ENCODE results near the gene RAP2A. TPM values are rescaled to one million over a fixed set of nuclear protein-coding genes. Genes with fewer than 3 reads are reported as not detected.

RAP2A gene
- total RNA-seq, 1 donor from 2014 or later, result 70.9 TPM

DNA sequence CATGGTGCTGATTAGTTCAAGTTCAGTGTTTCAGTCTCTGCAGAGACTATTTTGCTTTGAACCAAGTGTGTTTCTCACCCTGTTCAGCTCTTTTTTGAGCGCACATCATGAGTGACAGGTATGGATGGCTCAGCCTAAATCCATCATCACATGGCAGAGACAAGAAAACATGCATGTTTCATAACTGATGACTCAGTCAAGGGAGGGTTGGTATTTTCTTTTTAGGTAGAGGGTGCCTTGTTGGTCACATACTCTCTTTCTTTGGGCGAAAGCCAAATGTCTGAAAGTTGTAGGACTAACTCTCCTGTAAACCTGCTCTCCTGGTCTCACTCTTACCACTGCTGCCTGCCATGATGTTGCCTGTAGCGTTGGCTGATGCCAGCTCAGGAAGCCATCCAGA lies 48.1 kb upstream of the RAP2A start:
- H3K27me3 ChIP-seq, result no peaks in the 10 kb centered on the region
- H3K4me2 ChIP-seq, result no peak overlapping the region
- no peaks in the 10 kb centered on the region for H3K4me1 ChIP-seq
- peaks cover 12% of the 10 kb centered on the region for H3K36me3 Mint-ChIP-seq
- no peaks in the 10 kb centered on the region for H3K79me2 ChIP-seq (ENCODE audit: low read depth)
- no peak overlapping the region for H3K27ac ChIP-seq
- DNase-seq (ENCODE audit: low spot score), result no peak
- no peak overlapping the region for H3K4me3 ChIP-seq
- H3F3A ChIP-seq (ENCODE audit: low read depth), result no peaks in the 10 kb centered on the region
- no peak overlapping the region for H3K4me3 Mint-ChIP-seq
- TF ChIP-seq, protein P1, sequence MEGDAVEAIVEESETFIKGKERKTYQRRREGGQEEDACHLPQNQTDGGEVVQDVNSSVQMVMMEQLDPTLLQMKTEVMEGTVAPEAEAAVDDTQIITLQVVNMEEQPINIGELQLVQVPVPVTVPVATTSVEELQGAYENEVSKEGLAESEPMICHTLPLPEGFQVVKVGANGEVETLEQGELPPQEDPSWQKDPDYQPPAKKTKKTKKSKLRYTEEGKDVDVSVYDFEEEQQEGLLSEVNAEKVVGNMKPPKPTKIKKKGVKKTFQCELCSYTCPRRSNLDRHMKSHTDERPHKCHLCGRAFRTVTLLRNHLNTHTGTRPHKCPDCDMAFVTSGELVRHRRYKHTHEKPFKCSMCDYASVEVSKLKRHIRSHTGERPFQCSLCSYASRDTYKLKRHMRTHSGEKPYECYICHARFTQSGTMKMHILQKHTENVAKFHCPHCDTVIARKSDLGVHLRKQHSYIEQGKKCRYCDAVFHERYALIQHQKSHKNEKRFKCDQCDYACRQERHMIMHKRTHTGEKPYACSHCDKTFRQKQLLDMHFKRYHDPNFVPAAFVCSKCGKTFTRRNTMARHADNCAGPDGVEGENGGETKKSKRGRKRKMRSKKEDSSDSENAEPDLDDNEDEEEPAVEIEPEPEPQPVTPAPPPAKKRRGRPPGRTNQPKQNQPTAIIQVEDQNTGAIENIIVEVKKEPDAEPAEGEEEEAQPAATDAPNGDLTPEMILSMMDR (IDR thresholded peaks at IDR 0.05), result no peak
- TF ChIP-seq EZH2 (IDR thresholded peaks at IDR 0.05), result no peak
- TF ChIP-seq EZH2phosphoT487 (IDR thresholded peaks at IDR 0.05), result no peak
- no peak overlapping the region for H2AFZ ChIP-seq (replicated peaks)
- no peaks in the 10 kb centered on the region for H3K36me3 ChIP-seq
- H3K9me3 ChIP-seq (ENCODE audit: low read depth), result no peaks in the 10 kb centered on the region
- H3K4me1 Mint-ChIP-seq, result no peaks in the 10 kb centered on the region
- no peaks in the 10 kb centered on the region for H3K27me3 Mint-ChIP-seq (ENCODE audit: insufficient read depth, low read depth)
- H4K20me1 ChIP-seq (ENCODE audit: low read depth), result no peaks in the 10 kb centered on the region
- H3K9ac ChIP-seq, result no peak overlapping the region
- H3K27ac Mint-ChIP-seq, result no peak overlapping the region
- H3K9me3 Mint-ChIP-seq, result no peaks in the 10 kb centered on the region

DNA sequence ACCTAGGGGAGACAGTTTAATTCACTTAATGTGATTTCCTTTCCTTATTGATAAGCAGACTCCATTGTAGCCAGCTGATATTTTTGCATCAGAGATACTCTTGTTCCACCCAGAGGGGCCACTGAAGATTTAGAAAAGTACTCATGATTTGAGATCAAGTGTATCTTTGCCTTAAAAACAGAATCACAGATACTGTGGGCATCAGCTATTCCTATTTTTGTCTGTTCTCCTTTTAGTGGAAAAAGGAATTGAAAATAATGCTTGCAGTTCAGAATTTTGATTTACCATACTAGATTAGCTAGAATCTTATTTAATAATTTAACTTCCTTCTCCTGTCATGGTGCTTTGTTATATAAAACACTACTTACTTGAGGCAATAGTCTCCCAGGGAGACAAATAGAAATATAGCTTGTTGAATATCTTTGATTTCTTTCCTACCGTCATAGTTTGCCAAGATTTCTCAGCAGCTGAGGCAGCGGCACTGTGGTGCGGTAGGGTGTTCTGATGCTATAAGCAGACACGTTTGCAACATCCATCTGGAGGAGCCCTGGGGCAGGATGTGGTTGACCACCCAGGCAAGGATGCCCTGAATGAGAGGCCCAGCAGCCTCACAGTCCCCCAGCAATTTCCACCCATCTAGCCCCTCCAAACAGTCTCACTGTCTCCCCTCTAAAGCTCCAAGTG lies 47.0 kb upstream of the RAP2A start:
- H3K4me3 ChIP-seq, result no peak overlapping the region
- no peaks in the 10 kb centered on the region for H3K4me1 Mint-ChIP-seq
- H3K27me3 Mint-ChIP-seq (ENCODE audit: insufficient read depth, low read depth), result no peaks in the 10 kb centered on the region
- H3K9me3 ChIP-seq (ENCODE audit: low read depth), result no peaks in the 10 kb centered on the region
- H3K4me2 ChIP-seq, result no peak overlapping the region
- no peak overlapping the region for H3K27ac ChIP-seq
- H3K36me3 ChIP-seq, result no peaks in the 10 kb centered on the region
- TF ChIP-seq EZH2phosphoT487 (IDR thresholded peaks at IDR 0.05) (no peak), EZH2 (IDR thresholded peaks at IDR 0.05) (no peak)
- TF ChIP-seq, protein P1 (IDR thresholded peaks at IDR 0.05), result no peak
- H2AFZ ChIP-seq (replicated peaks), result no peak overlapping the region
- no peaks in the 10 kb centered on the region for H3K9me3 Mint-ChIP-seq
- DNase-seq (ENCODE audit: low spot score), result no peak
- no peaks in the 10 kb centered on the region for H3K4me1 ChIP-seq
- peaks cover 12% of the 10 kb centered on the region for H3K36me3 Mint-ChIP-seq
- no peaks in the 10 kb centered on the region for H4K20me1 ChIP-seq (ENCODE audit: low read depth)
- no peaks in the 10 kb centered on the region for H3K27me3 ChIP-seq
- no peak overlapping the region for H3K4me3 Mint-ChIP-seq
- H3K27ac Mint-ChIP-seq, result no peak overlapping the region
- H3K79me2 ChIP-seq (ENCODE audit: low read depth), result no peaks in the 10 kb centered on the region
- H3K9ac ChIP-seq, result no peak overlapping the region
- H3F3A ChIP-seq (ENCODE audit: low read depth), result no peaks in the 10 kb centered on the region

DNA sequence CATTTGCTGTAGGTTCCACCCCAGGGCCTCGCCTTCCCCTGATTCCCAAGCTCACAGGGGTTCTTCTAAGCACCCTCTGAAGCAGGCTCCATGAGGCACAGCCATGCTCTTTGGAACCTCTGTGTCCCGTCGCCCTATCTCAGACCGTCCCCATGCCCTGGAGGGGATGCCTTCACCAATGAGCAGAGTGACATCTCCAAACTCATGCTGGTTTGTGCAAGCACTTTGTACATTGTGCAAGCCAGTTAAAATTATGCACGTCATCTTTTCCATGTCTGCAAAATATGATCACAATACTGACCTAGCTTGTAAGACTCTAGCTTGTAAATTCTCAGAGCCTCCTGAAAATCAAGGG lies 46.5 kb upstream of the RAP2A start:
- Histone ChIP-seq H3K9me3 (ENCODE audit: low read depth) (no peaks in the 10 kb centered on the region), H3K27ac (no peak overlapping the region), H3K4me2 (no peak overlapping the region), H3K4me1 (no peaks in the 10 kb centered on the region), H3K79me2 (ENCODE audit: low read depth) (no peaks in the 10 kb centered on the region), H4K20me1 (ENCODE audit: low read depth) (no peaks in the 10 kb centered on the region), H3K27me3 (no peaks in the 10 kb centered on the region), H3F3A (ENCODE audit: low read depth) (no peaks in the 10 kb centered on the region), H3K9ac (no peak overlapping the region), H3K36me3 (no peaks in the 10 kb centered on the region), H2AFZ (replicated peaks) (no peak overlapping the region), H3K4me3 (no peak overlapping the region)
- DNase-seq (ENCODE audit: low spot score), result no peak
- TF ChIP-seq EZH2 (IDR thresholded peaks at IDR 0.05) (no peak), EZH2phosphoT487 (IDR thresholded peaks at IDR 0.05) (no peak)
- TF ChIP-seq, protein P1 (IDR thresholded peaks at IDR 0.05), result no peak
- no peaks in the 10 kb centered on the region for H3K9me3 Mint-ChIP-seq
- no peaks in the 10 kb centered on the region for H3K27me3 Mint-ChIP-seq (ENCODE audit: insufficient read depth, low read depth)
- no peak overlapping the region for H3K4me3 Mint-ChIP-seq
- peaks cover 12% of the 10 kb centered on the region for H3K36me3 Mint-ChIP-seq
- no peak overlapping the region for H3K27ac Mint-ChIP-seq
- no peaks in the 10 kb centered on the region for H3K4me1 Mint-ChIP-seq

Measured in neural progenitor cell (in vitro differentiated cells).